Memory B cell (primary cell): ENCODE results near the gene MRPL37.
"Not testable (repeated sequence)": the region's sequence is repeated elsewhere in the genome, so short reads cannot be mapped to it uniquely, and the experiment has no call there.

ENCODE experiments used
- ATAC-seq: fragments of 150-1000 bp; cut with Tn5 transposase; 2 replicates; pipeline ENCODE4 v1.10.0; 2021; ENCODE audit warnings: low read depth, mild to moderate bottlenecking, moderate library complexity
- DNase-seq, 2 donors: peaks; one replicate each; pipeline ENCODE4 v3.0.0; 2022; ENCODE audit warnings: low spot score in 2 of 2
- H3K27ac Mint-ChIP-seq: one replicate; pipeline ENCODE4 v1.8.0; 2022; ENCODE audit warnings: mild to moderate bottlenecking, moderate library complexity, mixed read lengths
- H3K27me3 Mint-ChIP-seq: one replicate; pipeline ENCODE4 v1.8.0; 2022; ENCODE audit warnings: mixed read lengths
- H3K36me3 Mint-ChIP-seq: one replicate; pipeline ENCODE4 v1.8.0; 2022; ENCODE audit warnings: mild to moderate bottlenecking, mixed read lengths
- H3K4me1 Mint-ChIP-seq: one replicate; pipeline ENCODE4 v1.8.0; 2022; ENCODE audit warnings: mixed read lengths
- H3K4me3 Mint-ChIP-seq: one replicate; pipeline ENCODE4 v1.8.0; 2022; ENCODE audit warnings: mild to moderate bottlenecking, moderate library complexity, mixed read lengths
- H3K9me3 Mint-ChIP-seq: one replicate; pipeline ENCODE4 v1.8.0; 2022; ENCODE audit warnings: mixed read lengths

The MRPL37 gene

DNA sequence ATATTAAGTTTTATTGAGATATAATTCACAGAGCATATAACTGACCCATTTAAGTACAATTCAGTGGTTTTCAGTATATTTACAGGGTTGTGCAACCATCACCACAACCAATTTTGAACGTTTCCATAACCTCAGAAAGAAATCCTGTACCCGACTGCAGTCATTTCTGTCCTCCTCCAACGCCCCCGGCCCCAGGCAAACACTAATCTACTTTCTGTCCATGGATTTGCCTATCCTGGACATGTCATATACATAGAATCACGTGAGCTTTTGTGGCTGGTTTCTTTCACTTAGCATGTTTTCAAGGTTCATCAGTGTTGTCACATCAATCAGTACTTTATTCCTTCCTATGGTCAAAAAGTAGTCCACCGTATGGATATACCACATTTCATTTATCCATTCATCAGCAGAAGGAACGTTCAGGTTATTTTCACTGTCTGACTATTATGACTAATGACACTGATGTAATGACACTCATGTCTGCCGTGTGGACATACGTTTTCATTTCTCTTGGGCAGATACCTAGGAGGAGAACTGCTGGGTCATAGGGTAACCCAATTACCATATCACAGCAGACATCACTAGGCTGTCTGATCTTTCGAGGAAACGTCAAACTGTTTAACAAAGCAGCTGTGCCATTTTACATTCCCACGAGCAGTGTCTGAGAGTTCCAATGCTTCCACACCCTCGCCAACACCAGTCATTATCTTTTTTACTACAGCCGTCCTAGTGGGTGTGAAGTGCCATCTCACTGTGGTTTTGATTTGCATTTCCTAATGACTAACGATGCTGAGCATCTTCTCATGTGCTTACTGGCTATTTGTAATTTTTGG, 30.8 kb downstream of the MRPL37 start:
- Mint-ChIP-seq H3K36me3 (no peaks in the 10 kb centered on the region), H3K27me3 (no peaks in the 10 kb centered on the region), H3K9me3 (no peaks in the 10 kb centered on the region), H3K4me3 (no peak overlapping the region), H3K27ac (peak overlapping the region; percentile 35), H3K4me1 (peaks cover 9% of the 10 kb centered on the region)
- DNase-seq (no peak), ATAC-seq (peak; percentile 34)

DNA sequence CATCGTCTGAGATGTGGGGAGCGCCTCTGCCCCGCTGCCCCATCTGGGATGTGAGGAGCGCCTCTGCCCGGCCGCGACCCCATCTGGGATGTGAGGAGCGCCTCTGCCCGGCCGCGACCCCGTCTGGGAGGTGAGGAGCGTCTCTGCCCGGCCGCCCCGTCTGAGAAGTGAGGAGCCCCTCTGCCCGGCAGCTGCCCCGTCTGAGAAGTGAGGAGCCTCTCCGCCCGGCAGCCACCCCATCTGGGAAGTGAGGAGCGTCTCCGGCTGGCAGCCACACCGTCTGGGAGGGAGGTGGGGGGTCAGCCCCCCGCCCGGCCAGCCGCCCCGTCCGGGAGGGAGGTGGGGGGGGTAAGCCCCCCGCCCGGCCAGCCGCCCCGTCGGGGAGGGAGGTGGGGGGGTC, 33.2 kb downstream of the MRPL37 start:
- not testable (repeated sequence) for H3K4me3 Mint-ChIP-seq, H3K36me3 Mint-ChIP-seq, ATAC-seq, H3K4me1 Mint-ChIP-seq, DNase-seq, H3K27me3 Mint-ChIP-seq, H3K9me3 Mint-ChIP-seq, H3K27ac Mint-ChIP-seq

DNA sequence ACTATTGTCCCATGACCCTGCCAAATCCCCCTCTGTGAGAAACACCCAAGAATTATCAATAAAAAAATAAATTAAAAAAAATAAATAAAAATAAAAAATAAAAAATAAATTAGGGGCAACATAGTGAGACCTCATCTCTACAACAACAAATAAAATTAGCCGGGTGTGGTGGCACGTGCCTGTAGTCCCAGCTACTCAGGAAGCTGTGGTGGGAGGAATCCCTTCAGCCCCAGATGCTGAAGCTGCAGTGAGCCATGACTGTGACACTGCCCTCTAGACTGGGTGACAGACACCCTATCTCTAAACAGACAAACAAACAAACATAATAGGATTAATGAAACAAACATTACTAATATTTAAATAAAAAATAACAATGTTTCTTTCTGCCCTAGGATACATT, 34.3 kb downstream of the MRPL37 start:
- peaks cover 7% of the 10 kb centered on the region for H3K36me3 Mint-ChIP-seq
- DNase-seq, result no peak
- peaks cover 9% of the 10 kb centered on the region for H3K4me1 Mint-ChIP-seq
- no peak overlapping the region for H3K27ac Mint-ChIP-seq
- no peaks in the 10 kb centered on the region for H3K27me3 Mint-ChIP-seq
- H3K9me3 Mint-ChIP-seq, result no peaks in the 10 kb centered on the region
- no peak for ATAC-seq
- no peak overlapping the region for H3K4me3 Mint-ChIP-seq

DNA sequence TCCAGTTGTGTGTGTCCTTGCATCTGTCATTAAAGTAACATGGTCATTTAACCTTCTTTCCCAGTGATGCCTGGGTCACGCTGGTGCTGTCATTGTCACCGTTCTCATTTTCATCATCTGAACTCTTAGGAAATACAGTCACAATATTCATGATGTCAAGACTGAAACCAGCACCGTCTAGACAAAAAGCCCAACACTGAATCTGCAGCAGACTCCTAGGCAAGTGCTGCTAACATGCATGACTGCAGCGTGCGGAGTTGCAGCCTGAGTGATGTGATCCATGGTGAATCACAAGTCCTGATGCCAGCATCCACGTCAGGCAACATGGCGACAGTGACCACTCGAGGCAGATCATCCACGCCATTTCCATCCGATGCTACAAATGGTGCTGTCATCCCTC, 37.6 kb downstream of the MRPL37 start:
- Mint-ChIP-seq H3K36me3 (peaks cover 7% of the 10 kb centered on the region), H3K27me3 (no peaks in the 10 kb centered on the region), H3K4me1 (peaks cover 3% of the 10 kb centered on the region), H3K9me3 (no peaks in the 10 kb centered on the region), H3K4me3 (no peak overlapping the region), H3K27ac (no peak overlapping the region)
- DNase-seq (no peak), ATAC-seq (no peak)

DNA sequence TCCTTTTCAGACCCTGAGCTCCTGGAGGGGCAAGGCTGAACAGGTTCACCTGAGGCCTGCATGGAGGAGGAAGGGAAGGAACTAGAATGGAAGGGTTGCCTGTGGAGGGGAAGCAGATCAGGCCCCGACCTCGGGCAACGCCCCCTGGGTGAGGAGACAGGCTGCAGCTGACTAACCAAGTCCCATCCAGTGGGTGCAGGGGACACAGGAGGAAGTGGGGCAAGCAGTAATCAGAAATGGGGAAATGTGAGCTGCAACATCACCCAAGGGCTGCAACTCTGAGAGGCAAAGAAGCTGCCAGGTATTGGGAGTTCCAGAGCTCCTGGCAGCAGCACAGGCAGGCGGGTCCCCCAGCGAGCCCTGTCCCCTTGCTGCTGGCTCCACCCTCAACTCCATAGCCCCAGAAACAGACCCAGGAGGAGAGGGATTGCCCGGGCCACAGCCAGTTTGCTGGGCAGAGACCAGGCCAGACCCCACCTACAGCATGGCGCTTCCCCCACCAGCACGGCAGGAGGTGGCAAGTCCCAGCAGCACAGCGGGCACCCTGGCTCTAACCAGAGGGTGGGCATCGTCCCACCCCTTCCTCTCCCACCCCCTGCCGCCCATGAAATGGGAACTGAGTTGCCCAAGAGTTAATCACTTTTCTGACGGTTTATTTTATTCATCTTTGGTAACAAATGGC, 38.5 kb downstream of the MRPL37 start:
- DNase-seq (no peak), ATAC-seq (no peak)
- no peaks in the 10 kb centered on the region for H3K27me3 Mint-ChIP-seq
- no peaks in the 10 kb centered on the region for H3K9me3 Mint-ChIP-seq
- H3K27ac Mint-ChIP-seq, result no peak overlapping the region
- H3K4me1 Mint-ChIP-seq, result peaks cover 3% of the 10 kb centered on the region
- H3K36me3 Mint-ChIP-seq, result peaks cover 10% of the 10 kb centered on the region
- no peak overlapping the region for H3K4me3 Mint-ChIP-seq

DNA sequence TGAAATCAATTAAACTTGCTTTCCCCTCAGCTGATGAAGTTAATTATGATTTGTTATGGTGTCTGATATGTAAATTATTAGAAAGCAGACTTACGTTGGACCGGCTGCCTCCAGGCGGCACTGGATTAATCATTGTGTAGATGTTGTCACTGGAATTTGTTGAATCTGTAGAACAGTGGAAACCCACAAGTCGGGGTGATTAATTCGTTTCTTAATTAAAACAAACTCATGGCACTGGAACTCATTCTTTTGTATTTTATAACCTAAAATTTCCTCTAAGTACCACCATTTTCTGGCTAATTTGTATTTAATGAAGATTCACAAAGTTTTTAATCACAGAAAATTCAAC, 39.0 kb downstream of the MRPL37 start:
- Mint-ChIP-seq H3K4me3 (no peak overlapping the region), H3K9me3 (no peaks in the 10 kb centered on the region), H3K4me1 (peaks cover 3% of the 10 kb centered on the region), H3K27me3 (no peaks in the 10 kb centered on the region), H3K27ac (no peak overlapping the region), H3K36me3 (peaks cover 10% of the 10 kb centered on the region)
- no peak for DNase-seq
- ATAC-seq, result no peak

DNA sequence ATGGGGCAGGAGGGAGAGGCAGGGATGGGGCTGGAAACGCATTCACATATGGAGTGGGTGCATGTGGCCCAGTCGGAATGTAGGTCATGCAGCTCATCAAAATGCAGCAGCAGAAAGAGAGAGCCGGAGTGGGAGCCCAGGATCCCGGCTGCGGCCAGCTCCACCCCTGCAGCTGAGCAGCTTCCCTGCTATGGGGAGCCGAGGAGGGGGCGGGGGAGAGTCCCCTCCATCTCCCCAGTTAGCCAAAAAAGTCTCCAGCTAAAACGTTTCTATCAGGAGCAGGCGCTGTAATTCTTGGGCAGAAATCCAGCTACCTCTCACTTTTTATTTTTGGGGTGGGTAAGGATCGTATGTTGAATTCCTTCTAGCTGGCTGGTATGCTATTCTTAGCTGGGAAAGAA, 39.7 kb downstream of the MRPL37 start:
- Mint-ChIP-seq H3K27me3 (no peaks in the 10 kb centered on the region), H3K27ac (no peak overlapping the region), H3K4me1 (peaks cover 3% of the 10 kb centered on the region), H3K4me3 (no peak overlapping the region), H3K36me3 (peaks cover 10% of the 10 kb centered on the region), H3K9me3 (no peaks in the 10 kb centered on the region)
- no peak for DNase-seq
- no peak for ATAC-seq

DNA sequence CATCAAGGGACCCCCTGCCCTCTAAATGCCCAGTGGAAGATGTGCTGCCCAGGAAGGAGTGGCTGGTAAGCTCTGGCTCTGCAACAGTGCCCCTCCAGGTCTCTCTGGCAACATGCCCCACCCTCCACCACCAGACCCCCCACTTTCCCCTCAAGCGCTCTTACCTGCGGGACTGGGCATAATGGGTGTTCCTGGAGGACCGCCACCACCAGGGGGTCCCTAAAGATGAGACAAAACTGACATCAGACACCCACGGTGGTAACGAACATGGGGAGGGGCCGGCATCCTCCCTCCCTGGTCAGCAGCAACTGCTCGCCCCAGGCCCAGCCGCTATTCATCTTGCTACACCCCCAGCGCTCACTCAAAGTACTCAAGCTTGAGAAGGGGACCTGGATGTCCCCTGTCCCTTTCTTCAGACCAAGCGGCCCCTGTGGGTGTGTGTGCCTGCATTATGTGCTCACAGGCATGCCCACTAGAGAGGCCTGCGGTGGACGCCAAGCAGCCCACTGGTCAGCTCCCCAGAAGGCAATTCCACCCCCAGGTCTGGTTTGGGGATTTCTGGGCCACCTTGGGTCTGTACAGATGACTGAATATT, 40.9 kb downstream of the MRPL37 start:
- no peaks in the 10 kb centered on the region for H3K9me3 Mint-ChIP-seq
- no peak overlapping the region for H3K27ac Mint-ChIP-seq
- H3K36me3 Mint-ChIP-seq, result peaks cover 10% of the 10 kb centered on the region
- no peaks in the 10 kb centered on the region for H3K4me1 Mint-ChIP-seq
- DNase-seq (no peak), ATAC-seq (no peak)
- H3K27me3 Mint-ChIP-seq, result no peaks in the 10 kb centered on the region
- no peak overlapping the region for H3K4me3 Mint-ChIP-seq

DNA sequence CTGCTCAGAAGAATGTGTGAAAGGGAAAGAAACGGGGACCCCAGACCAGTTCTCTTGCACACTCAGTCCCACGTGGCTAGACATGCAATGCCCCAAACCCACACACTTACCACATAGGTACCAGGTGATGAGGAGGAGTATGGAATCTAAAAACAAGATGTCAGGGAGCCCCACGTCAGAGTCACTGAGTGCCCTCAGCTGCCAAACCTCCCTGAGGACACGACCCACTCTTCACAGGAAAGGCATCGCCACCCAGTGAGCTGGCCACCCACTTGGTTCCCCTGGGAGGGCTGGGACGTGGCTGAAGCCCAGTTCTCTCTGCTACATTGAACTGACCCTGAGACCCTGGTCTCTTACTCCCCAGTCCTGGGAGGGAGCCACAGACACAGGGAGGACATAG, 41.4 kb downstream of the MRPL37 start:
- H3K36me3 Mint-ChIP-seq, result peaks cover 10% of the 10 kb centered on the region
- no peak overlapping the region for H3K27ac Mint-ChIP-seq
- no peaks in the 10 kb centered on the region for H3K27me3 Mint-ChIP-seq
- H3K9me3 Mint-ChIP-seq, result no peaks in the 10 kb centered on the region
- ATAC-seq (no peak), DNase-seq (no peak)
- H3K4me1 Mint-ChIP-seq, result no peaks in the 10 kb centered on the region
- no peak overlapping the region for H3K4me3 Mint-ChIP-seq

DNA sequence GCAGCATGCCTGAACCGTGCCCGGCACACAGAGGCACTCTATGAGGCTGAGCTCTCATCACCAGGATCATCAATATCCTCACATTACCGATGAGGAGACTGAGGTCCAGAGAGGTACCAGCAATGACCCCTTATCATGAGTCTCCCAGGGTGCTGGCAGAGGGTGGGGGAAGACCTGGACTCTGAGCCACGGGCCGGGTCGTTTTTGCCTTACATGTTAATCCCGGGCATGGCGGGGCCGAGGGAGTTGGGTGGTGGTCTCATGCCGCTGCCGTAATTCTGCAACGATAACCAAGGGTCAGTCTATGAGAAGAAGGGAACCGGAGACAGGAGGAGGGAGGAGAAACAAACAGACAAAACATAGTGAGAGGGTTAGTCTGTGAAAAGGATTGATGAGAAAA, 43.1 kb downstream of the MRPL37 start:
- ATAC-seq (no peak), DNase-seq (no peak)
- no peaks in the 10 kb centered on the region for H3K4me1 Mint-ChIP-seq
- H3K27me3 Mint-ChIP-seq, result no peaks in the 10 kb centered on the region
- no peak overlapping the region for H3K27ac Mint-ChIP-seq
- no peak overlapping the region for H3K4me3 Mint-ChIP-seq
- no peaks in the 10 kb centered on the region for H3K9me3 Mint-ChIP-seq
- peaks cover 3% of the 10 kb centered on the region for H3K36me3 Mint-ChIP-seq

DNA sequence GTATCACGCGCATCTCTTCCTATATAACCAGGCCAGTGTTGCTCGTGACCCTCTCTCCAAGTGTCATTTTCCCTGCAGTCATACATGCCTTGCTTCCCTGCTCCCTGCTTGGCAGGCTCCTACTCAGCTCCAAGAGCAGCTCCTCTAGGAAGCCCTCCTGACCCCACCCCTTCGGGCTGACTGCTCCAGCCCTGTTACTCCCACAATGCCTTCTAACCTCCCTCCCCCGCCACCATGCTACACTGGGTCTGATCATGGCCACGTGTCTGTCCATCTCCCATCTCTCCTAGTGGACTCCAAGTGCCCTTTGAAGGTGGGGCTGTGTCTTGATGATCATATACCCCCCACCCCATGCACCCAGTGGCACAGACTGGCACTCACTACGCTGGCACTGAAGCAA, 44.7 kb downstream of the MRPL37 start:
- H3K4me3 Mint-ChIP-seq, result no peak overlapping the region
- H3K27ac Mint-ChIP-seq, result no peak overlapping the region
- no peaks in the 10 kb centered on the region for H3K9me3 Mint-ChIP-seq
- H3K4me1 Mint-ChIP-seq, result no peaks in the 10 kb centered on the region
- ATAC-seq (no peak), DNase-seq (no peak)
- no peaks in the 10 kb centered on the region for H3K27me3 Mint-ChIP-seq
- peaks cover 3% of the 10 kb centered on the region for H3K36me3 Mint-ChIP-seq

DNA sequence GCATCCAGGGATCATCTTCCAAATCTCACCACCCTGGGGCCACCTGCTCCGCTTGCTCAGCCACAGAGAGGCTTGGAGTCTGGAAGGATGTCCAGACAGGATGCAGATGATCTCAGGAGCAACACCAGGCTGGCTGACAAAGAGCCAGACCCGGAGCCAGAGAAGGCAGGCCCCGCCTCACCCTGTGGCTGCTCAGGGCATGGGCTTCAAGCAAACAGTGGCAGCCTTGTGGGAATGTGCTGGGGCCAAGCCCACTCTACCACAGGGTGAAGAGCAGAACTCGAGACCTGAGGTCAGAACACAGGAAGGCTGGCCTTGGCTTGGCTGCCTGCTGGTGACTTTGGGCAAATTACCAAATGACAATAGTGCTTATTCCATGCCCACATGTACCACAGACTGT, 45.5 kb downstream of the MRPL37 start:
- no peak for ATAC-seq
- no peak overlapping the region for H3K27ac Mint-ChIP-seq

DNA sequence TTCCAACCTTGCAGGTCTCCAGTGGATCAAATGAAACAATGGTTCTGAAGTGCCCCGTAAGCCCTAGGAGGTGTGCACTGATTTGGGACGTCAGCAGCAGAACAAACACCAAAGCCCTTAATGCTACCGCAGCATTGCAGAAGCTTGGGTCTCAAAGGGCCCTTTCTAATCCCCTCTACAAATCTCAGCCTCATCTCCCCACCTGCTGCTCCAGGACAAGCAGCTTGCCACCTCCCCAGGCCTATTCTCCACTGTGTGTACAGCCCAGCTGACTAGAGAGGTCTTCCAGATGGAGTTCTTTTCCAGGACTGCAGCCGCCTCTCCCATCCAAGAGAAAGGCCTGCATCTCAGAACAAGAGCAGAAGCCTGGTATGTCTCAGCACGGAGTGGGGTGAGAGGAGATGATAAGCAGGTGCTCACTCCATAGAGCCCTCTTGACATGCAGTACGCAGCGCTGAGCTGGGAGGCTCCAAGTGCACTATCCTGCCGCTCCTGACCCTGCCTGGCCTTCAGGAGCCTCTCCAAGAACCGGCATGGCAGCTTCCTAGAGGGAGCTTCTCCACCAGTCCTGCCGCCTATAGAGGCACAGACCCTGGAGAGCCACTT, 46.3 kb downstream of the MRPL37 start:
- H3K27me3 Mint-ChIP-seq, result no peaks in the 10 kb centered on the region
- H3K9me3 Mint-ChIP-seq, result no peaks in the 10 kb centered on the region
- H3K36me3 Mint-ChIP-seq, result peaks cover 3% of the 10 kb centered on the region
- ATAC-seq, result no peak
- no peak for DNase-seq
- H3K27ac Mint-ChIP-seq, result no peak overlapping the region
- no peak overlapping the region for H3K4me3 Mint-ChIP-seq
- no peaks in the 10 kb centered on the region for H3K4me1 Mint-ChIP-seq

More for the DNA sequence above, 45.5 kb downstream of the MRPL37 start:
- H3K36me3 Mint-ChIP-seq, result peaks cover 3% of the 10 kb centered on the region
- H3K4me1 Mint-ChIP-seq, result no peaks in the 10 kb centered on the region
- no peaks in the 10 kb centered on the region for H3K9me3 Mint-ChIP-seq
- no peak for DNase-seq
- H3K27me3 Mint-ChIP-seq, result no peaks in the 10 kb centered on the region
- no peak overlapping the region for H3K4me3 Mint-ChIP-seq

DNA sequence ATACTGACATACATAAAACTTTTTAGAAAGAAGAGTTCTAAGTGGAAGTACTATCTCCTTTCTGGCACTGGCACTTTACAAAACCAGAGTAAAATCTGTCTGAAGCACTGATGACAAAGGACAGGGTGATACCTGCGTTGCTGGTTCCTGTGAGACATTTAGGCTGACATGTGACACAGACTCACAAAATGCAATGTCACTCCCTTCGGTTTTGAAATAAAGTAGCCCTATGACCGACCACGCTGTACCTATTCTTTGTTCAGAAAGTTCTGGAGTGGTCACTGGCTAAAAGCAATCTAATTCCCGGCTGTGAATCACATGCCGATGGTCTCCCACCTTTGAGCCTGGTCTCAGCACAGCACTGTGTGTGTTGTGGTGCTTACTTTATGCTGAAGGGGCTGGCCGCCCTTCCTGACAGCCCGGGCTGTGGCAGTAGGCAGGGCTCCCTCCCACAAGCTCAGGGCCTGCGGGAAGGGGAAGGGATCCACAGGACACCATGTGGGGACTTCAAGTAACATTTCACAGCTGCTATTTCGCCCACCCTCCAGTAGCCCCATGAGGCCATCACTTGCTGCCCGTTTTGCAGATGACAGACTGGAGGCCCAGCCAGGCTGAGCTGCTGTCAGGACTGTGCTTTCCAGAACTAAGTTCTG, 48.0 kb downstream of the MRPL37 start:
- H3K4me1 Mint-ChIP-seq, result no peaks in the 10 kb centered on the region
- DNase-seq (no peak), ATAC-seq (no peak)
- H3K4me3 Mint-ChIP-seq, result no peak overlapping the region
- no peaks in the 10 kb centered on the region for H3K9me3 Mint-ChIP-seq
- no peak overlapping the region for H3K27ac Mint-ChIP-seq
- peaks cover 2% of the 10 kb centered on the region for H3K36me3 Mint-ChIP-seq
- H3K27me3 Mint-ChIP-seq, result no peaks in the 10 kb centered on the region
